RWPE1 (cell line): ENCODE data around the gene PLEKHG4B.

Source experiments
- CTCF ChIA-PET: fragments of 350-600 bp; sonication (Branson Sonifier 250); formaldehyde crosslinking; extraction: SDS; loops from one replicate; lab custom pipeline; 2021; lab: Yijun Ruan, JAX
- POLR2A ChIA-PET: fragments of 400-600 bp; formaldehyde crosslinking; extraction: SDS; loops from one replicate; lab custom pipeline; 2020; ENCODE audit warnings: antibody characterized with exemption; ENCODE audit not compliant: low non-redundant PET; lab: Yijun Ruan, JAX
- DNase-seq: peaks from one replicate; pipeline ENCODE4 v3.0.0; 2012; ENCODE audit warnings: low spot score
- H3K27ac ChIP-seq: fragments of 450-650 bp; 2 replicates; pipeline ENCODE4 v1.5.1; 2017
- TF ChIP-seq, protein P1 (sequence below): fragments of 450-650 bp; conservative IDR thresholded peaks from 2 replicates; pipeline ENCODE4 v1.5.1; 2017; ENCODE audit warnings: low read depth, mild to moderate bottlenecking

Gene PLEKHG4B

DNA sequence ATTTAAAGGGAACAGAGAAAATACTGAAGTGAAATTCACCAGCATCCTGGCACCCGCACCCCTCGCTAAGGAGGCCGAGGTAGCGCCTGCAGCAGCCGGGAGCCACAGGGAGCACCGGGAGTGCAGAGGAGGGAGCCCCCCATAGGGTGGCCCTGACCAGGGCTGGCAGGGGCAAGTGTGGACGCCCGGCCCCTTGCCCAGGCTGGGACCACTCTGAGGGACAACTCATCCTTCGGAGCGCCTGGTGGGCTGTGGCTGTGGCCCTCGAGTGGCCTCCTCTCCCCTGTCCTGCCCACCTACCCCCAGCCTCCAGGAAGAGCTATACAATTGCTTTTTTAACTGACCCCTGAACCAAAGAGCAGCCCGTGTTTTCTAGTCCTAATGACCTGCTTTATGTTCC, 47.0 kb downstream of the PLEKHG4B start:
- no peak overlapping the region for H3K27ac ChIP-seq
- ChIA-PET POLR2A (no interaction called here), CTCF (interaction anchor here (0.7 kb wide), 1 partner anchor 198 kb away, joined by 3 read pairs; no protein-coding TSS in a partner anchor)
- TF ChIP-seq, protein P1, sequence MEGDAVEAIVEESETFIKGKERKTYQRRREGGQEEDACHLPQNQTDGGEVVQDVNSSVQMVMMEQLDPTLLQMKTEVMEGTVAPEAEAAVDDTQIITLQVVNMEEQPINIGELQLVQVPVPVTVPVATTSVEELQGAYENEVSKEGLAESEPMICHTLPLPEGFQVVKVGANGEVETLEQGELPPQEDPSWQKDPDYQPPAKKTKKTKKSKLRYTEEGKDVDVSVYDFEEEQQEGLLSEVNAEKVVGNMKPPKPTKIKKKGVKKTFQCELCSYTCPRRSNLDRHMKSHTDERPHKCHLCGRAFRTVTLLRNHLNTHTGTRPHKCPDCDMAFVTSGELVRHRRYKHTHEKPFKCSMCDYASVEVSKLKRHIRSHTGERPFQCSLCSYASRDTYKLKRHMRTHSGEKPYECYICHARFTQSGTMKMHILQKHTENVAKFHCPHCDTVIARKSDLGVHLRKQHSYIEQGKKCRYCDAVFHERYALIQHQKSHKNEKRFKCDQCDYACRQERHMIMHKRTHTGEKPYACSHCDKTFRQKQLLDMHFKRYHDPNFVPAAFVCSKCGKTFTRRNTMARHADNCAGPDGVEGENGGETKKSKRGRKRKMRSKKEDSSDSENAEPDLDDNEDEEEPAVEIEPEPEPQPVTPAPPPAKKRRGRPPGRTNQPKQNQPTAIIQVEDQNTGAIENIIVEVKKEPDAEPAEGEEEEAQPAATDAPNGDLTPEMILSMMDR: no peak
- DNase-seq: no peak

- ChIA-PET CTCF (no interaction called here), POLR2A (no interaction called here)
- DNase-seq: no peak
- H3K27ac ChIP-seq: no peak overlapping the region
- TF ChIP-seq, protein P1: no peak
Measured at GRCh38 chr5:139579-140442, 47.8 kb downstream of the PLEKHG4B start.

DNA sequence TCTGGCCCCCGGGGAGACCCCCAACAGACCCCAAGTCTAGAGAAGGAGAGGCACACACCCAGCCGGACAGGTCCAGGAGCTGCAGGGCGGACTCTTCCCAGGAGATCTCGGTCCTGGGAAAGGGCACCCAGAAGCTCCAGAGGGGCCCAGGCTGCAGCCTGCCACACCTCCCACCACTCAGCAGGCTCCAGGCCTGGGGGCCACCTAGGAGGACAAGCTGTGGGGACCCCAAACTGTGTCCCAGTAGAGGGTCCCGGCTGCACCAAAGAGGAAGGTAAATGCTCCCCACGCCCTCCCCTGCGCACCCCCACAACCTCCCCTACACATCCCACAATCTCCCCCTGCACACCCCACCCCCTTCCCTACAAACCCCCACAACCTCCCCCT, 48.5 kb downstream of the PLEKHG4B start:
- CTCF ChIA-PET: no interaction called here
- POLR2A ChIA-PET: no interaction called here
- TF ChIP-seq, protein P1: no peak
- no peak for DNase-seq
- H3K27ac ChIP-seq: no peak overlapping the region

DNA sequence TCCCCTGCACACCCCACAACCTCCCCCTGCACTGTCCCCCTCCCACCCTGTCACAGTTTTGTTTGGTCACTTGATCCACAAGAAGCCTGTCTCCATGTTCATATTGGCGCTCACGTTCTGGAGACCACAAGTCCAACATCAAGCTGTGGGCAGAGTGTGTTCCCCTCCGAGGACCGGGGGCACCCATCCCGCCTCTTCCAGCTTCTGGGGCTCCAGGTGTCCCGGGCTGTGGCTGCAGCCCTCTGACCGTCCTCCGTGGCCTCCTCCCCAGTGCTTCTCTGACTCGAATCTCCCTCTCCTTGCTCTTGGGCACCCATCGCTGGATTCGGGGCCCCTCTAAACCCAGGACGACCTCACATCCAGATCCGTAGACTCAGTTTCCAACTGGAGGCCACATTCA, 49.2 kb downstream of the PLEKHG4B start:
- DNase-seq: no peak

DNA sequence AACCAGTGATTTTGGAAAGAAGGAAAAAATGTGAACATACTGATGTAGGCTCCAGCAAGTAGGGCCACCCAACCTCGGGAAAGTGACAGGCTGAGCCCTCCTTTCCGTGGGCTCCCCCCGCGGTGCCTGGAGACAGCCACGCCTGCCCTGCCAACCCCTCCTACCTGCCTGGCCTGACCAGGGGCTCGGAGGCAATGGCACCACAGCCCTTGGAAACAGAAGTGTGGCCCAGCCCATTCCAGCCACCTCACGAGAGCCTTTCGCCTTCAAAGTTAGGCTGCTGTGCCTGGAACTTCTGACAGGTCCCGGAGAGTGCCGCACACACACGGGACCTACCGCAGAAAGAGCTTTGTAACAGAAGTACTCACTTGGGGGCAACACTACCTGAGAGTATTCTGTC, 49.8 kb downstream of the PLEKHG4B start:
- CTCF ChIA-PET: no interaction called here
- H3K27ac ChIP-seq: no peak overlapping the region
- TF ChIP-seq, protein P1: no peak
- POLR2A ChIA-PET: no interaction called here
- DNase-seq: no peak

More for the DNA sequence above, 49.2 kb downstream of the PLEKHG4B start:
- TF ChIP-seq, protein P1: no peak
- no peak overlapping the region for H3K27ac ChIP-seq
- POLR2A ChIA-PET: no interaction called here
- CTCF ChIA-PET: no interaction called here

DNA sequence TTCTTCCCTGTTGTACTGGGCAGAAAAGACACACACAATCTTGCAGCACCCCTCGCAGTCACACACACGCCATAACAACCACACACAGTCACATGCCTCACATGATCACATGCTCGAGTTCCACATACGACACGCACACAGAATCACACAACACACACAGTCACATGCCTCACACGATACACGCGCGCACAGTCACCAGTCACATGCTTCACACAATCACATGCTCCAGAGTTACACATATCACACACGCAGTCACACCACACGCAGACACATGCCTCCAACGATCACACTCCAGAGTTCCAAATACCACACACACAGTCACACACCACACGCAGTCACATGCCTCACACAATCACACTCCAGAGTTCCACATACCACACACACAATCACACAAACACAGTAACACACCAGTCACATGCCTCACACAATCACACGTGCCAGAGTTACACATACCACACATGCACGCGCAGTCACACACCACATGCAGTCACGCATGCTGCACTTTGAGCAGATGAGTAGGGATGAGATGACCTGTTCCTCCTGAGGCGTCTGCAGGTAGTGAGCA, 50.4 kb downstream of the PLEKHG4B start:
- POLR2A ChIA-PET: no interaction called here
- DNase-seq: no peak
- TF ChIP-seq, protein P1: no peak
- CTCF ChIA-PET: no interaction called here
- H3K27ac ChIP-seq: no peak overlapping the region
